Forelimb muscle (tissue), 1 donor: ENCODE results near the gene TBC1D22A. TPM values are rescaled to one million over a fixed set of nuclear protein-coding genes. Genes with fewer than 3 reads are reported as not detected.

Source experiments
- DNase-seq: peaks from one replicate; pipeline ENCODE4 v3.0.0-alpha.2; 2013; ENCODE audit warnings: low read depth
- polyA plus RNA-seq: library from polyadenylated mRNA; unstranded; fragments of 120-200 nt; gene quantifications from one replicate; pipeline ENCODE4 v1.2.1, GENCODE V29; 2013; ENCODE audit not compliant: insufficient read length

TBC1D22A gene
- polyA plus RNA-seq, 1 donor, result 14.2 TPM

DNA sequence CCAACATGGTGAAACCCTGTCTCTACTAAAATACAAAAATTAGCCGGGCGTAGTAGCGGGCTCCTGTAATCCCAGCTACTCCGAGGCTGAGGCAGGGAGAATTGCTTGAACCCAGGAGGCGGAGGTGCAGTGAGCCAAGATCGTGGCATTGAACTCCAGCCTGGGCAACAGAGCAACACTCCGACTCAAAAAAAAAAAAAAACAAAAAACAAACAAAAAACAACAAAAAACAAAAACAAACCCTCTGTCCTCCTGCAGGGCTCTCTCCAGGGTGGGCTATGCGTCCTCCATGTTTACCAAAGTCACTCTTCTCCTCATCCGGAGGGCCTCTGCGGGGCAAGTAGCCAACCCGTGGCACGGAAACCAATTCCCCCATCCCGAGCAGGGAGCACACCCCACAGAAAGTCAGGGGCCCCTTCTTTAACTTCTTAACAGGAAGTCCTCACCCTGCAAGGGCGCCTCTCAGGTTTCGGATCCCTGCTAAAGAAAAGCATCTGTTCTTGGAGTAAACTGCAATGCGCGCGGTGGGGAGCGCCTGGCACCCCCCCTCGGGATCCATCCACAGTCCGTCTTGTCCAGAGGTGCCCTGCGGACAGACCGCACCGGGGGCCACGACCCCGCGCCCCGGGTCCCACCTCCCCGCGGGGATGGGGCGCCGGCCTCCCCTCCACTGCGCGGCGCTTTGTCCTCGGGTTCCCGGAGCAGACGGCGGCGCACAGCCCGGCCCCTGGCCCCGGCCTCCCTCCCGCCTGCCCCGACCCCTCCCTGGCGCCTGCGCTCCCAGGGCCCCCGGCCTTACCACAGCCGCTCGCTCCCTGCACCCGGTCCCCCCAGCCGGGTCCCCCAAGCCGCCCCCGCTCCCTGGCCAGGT is 25.1 kb upstream of the TBC1D22A start:
- no peak for DNase-seq

DNA sequence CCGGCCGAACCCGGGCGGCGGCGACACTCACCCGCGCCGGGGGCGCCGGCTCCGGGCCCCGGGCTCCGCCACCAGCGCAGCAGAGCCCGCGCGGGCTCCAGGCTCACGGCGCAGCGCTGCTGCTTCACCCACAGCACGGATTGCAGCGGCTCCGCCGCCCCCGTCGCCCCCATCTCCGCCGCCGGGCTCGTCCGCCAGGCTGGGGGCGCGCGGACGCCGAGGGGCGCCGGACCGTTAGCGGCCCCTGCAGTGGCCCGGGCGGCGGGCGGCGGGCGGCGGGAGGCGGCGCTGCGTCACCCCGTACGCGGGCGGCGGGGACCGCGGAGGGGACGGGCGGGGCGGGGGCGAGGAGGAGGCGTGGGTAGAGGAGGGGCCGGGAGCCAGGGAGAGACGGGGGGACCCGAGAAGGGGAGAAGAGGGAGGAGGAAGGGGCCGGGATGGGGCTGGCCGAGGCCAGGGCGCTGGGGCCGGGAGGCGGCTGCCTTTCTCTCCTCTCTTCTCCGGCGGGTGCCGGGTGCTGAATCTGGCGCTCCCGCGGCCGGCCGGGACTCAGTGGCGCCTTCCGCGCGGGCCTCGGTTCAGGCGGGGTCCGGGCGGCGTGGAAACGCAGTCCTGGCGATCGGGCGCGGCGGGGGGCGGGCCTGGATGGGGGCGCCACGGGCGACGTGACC is 24.3 kb upstream of the TBC1D22A start, which contains the start of gene CERK:
CERK (minus strand) TSS at position 277 of the 671 bp plus-strand sequence; CDS start at position 173, 104 bp downstream.
- DNase-seq, result no peak

DNA sequence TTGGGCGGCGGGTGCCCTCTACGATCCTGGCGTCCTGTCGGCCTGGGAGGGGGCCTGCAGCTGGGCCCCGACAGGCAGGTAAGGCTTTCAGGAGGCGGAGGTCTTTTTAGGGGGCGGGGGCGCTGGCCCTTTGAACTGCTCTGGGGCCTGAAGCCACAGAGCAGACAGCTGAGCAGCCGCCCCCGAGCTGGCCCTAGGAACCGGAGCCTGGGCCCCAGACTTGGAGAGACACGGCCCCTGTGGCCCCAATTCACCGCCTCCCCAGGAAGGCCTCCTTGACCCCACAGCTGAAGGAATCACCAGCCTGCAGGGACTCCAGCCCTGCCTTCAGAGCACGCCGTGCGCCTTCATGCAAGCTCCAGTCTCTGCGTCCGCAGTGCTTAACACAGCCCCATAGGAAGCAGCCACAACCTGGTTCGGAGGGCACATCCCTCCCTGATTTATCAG is 23.8 kb upstream of the TBC1D22A start:
- no peak for DNase-seq

DNA sequence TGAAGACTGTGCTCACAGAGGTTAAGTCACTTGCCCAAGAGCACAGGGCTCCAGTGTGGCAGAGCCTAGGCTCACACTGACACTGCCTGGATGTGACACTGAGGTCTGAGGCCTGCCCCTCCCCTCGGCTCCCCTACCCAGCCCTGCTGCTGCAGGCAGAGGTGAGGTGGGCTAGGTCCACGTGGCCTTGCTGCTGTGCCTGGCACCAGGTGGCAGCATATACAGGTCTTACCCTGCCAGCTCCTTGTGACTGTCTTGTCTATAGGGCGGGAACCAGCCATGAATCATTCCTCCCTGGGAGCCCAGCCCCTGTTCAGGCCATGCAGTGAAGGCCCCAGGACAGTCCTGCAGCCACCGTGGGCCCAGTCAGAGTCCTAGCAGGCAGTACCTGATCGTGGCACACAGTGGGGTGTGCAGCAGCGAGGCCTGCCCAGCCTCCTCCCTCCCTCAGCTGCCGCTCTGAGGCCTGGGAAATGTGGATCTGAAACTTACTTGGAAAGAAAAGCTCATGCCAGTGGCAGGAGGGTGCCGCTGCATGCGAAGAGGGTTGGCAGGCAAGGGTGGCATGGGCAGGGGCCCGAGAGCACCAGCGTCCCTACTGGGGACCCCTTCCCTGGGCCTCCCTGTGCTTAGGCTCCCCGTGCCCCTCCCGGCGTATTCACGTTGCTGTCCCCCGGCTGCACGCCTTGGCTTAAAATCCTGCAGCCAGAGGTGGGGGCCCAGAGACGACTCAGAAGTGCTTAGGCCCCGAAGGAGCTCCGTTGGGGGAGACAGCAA is 23.2 kb upstream of the TBC1D22A start:
- DNase-seq, result no peak

DNA sequence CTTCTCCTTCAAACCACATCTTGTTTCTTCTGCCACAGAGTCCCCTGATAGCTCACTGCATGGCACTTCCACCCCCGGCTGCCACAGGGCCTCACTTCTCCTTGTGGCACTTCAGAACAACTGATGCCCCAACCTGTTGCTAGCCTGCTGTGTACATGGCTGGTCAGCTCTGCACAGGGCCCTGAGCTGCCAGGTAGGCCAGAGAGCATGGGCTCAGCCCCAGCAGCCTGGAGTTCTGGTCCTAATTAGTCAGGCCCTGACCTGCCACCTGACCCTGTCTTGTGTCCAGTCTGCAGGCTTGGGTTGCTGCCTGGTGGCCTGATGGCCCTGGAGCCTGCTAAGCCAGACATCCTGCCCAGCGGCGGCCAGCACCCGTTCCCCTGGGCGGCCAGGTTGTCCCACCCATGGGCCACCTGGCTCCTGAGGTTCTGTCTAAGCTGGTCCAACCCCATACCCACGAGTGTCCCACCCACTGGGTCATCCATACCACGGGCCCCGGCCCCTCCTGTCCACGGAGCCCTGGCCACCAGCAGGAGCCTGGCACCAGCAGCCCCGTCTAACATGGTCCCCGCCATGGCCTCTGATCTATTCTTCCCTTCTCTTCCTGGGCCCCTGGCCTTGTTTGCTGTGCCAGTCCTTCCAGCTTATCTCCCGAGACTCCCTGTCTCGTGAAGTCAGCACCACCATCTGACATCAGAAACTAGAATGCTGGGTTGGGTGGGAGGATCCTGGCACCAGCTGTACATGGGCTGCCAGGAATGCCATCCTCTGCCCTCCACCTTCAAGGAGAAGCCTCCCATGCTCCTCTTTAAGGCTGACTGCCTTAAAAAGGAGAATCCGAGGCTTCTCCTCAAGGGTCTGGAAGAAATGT is 21.3 kb upstream of the TBC1D22A start:
- no peak for DNase-seq

DNA sequence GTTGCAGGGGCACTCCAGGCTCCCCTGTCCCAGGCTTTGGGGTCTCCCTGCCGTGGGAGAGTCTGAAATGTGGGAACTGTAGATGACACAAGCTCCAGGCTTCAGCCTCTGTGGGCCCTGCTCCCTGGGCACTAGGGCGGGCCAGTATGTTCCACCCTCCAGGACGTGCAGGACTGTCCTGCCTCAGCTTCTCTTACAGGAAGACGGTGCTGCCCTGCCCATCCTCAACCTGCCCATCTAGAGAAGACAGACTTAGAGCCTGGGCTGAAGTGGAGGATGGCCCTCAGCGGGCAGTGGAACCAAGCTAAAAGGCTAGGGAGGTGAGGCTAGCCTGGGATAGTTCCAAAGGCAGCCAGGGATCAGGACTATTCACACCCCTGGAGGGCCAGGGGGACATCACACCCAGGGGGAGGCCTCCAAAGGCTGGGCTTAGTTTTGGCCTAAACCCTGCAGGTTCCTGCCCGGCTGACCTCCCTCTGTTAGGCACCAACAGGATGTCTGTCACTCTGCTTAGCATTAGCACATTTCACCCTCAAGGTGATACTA is 20.4 kb upstream of the TBC1D22A start:
- no peak for DNase-seq

DNA sequence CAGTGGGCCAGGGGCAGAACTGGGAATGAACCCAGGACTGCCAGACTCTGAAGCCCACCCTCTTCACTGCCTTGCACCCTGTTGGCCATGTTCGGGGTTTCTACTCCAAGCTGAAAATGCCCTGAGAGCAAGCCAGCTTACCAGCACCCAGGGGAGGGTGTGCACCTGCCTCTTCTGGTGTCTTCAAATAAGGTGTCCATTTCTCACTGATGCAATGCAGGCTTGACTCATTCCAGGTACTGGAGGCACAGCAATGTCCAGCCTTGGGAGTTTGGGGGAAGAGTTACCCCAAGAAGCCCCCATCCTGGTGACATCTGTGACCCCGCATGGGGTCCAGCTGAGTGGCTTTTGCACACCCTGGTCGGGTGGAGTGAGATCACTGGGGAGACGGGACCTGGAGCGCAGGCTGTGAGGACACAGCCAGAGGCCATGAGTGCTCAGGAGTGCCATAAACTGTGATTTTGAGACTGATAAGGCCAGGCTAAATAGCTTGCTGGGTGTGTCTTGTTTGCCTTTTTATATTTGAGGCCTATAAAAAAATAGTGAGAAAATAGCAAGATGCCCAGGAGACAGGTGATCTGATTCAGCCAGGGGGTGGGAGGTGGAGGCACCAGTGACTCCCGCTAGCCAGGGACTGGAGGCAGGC is 19.8 kb upstream of the TBC1D22A start:
- DNase-seq, result no peak

DNA sequence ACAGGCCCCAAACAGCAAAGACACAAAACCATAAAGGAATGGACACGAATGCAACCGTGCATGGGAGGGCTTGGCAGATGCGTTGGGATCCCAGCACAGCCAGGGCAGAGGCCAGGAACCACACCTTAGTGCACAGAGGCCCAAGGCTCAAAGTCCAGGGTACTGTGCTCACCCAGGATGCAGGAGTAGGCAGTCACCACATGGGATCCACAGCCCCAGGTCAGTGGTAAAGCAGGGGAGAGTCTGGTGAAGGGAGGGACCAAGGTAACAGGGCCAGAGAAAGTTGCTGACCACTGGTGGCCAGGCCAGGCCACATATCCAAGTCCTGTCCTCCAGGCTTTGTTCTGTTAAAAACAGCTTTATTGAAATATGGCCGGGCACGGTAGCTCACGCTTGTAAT is 17.9 kb upstream of the TBC1D22A start:
- no peak for DNase-seq

DNA sequence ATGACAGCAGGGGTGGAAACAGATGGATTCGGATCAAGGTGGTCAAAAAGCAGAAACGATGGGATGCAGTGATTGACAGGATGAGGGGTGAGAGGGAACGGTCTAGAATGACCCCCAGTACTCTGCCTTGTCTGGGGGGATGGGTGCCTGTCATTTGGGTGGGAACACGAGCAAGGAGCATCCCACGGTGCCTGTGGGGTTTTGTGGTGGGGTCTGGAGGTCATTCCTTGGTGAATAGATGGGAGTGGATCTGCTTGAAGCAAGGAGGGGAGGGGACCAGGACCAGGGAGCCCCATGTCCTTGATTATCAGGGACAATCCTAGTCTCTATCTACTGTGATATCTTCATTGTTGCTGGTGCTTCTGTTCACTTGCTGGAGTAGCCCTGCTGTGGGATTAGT is 16.3 kb upstream of the TBC1D22A start:
- DNase-seq, result no peak

DNA sequence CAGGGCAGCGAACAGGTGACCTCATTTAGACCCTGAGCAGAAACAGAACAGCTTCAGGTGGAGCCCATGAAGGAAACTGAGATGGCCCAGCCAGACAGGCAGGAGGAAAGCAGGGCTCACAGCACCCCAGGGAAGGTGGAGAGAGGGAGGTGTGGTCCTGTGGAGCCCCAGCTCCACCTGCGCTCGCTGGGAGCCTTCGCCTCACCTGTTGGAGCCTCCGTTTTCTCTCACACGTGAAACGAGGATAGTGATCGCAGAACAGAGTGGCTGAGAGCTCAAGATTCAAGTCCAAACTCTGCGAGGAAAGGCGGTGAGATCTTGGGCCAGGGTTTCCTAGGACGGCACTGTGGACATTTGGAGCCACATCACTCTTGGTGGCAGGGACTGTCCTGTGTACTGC is 15.8 kb upstream of the TBC1D22A start:
- no peak for DNase-seq

DNA sequence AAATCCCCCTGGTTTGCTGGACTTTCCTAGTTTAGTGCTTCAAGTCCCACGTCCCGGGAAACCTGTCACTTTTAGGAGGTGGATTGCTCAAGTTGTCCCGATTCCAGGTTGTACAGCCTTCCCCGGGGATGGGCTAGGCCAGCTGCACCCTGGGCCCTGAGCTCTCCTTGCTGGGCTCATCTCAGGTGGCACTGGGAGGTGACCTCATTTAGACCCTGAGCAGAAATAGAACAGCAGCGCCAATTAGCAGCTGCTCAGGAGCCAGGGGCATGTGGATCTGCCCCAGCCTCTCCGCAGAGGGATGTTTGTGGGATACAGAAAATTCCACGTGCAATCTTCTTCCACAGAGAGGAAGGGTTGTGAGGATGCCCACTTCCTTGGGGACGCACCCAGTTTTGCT is 14.8 kb upstream of the TBC1D22A start:
- no peak for DNase-seq

DNA sequence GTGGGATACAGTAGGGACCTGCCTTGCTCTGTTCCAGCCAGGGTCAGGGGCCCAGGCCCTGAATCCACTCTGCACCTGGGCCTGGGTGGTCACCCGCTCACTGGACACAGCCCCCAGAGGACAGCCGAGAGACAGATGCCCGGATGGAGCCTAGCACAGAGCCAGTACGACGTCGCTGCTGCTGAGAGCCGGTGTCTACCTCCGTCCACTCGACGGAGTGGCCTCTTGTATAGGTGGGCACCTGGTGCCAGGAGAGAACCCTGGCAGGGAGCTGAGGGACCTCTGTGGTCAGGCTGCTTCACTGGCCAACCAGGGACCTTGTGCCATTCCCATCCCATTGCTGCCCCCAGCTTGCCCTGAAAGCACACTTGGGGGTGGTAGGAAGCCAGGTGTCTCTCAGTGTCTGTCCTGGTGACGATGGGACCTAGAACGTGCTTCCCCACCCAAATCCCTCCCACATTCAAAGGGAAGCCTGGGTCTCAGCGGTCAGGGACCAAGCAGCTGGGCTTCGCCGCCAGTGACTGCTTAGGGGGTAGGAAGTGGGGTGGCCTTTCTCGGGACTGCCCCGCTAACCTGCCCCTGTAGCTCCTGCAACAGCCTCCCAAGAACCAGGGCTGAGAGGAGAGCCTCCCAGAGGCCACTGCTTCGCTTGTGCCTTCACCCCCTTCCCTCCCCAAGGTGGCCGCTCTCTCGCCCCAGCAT is 14.1 kb upstream of the TBC1D22A start:
- no peak for DNase-seq

DNA sequence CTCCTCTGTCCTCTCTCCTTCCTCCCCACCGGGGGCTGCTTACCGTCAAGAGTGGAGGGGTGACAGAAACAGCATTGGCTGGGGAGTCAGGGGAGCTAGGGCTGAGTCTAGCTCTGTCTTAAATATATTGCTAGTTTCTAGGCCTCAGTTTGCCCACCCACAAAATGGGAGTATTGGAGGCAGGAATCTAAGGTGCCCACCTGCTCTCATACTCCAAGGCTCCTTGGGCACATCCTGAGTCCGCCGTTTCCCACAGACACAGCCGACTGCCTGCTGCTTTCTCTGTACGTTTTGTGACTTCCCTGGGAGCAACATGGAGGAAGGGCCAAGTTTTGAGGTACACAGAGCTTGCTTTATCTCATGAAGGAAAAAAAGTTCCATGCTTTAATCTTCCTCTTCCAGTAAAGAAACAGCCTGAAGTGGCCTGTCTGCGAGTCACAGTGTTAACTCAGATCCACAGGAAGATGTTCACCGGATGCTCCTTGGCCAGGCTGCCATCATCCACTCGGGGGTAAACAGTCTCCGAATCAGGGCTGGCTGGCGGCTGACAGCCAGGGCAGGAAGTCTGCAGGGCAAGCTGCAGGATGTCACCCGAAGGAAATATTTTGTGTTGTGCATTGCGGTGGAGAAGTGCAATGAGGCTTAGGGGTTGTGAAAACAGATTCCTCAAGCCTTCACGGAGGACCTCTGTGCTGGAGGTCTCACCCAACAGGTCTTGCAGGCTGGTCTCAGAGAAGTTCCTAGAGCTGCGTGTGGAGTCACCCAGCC is 13.4 kb upstream of the TBC1D22A start:
- DNase-seq, result no peak

DNA sequence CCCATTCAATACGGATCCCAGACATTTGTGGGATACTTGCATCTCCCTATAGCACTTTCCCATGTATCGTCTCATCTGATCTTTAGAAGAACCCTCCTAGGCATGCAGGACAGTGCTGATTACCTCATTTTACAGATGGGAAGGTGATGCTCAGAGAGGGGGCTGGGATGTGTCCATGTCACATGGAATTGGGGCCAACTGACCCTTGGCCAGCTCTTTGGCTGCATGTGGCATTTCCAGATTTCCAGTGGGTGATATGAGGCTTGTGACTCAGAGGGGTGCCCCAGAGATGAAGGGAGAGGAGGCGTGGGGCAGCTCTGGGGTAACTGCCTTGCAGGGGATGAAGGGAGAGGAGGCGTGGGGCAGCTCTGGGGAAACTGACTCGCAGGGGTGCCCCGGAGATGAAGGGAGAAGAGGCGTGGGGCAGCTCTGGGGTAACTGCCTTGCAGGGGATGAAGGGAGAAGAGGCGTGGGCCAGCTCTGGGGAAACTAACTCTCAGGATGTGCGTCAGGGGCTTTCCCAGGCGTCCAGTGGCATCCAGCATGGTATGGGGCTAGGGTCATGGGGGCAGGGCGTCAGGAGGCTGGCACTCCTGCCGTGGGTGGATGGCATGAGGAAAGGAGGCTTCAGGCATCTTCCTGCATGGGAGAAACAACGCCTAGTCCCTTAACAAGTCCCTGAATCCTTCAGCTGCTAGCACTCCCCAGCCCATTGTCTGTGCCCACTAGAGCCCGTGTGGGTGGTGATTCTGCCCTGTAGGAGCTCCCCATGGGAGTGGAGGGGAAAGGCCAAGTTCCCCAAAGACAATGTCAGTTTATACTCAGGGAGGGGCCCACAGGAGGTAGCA is 12.5 kb upstream of the TBC1D22A start:
- DNase-seq, result no peak

DNA sequence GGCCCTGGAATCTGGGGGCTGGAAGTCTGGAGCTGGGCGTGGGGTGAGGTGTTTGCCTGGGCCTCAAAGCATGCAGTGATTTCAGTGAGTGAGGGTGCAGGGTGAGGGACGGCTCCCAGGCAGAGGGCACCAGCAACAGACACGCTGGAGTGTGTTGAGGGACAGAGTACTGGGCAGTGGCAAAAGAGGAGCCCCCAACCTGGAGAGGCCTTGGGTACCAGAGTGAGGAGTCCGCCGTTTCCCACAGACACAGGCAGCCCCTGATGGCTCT is 12.0 kb upstream of the TBC1D22A start:
- DNase-seq, result no peak

DNA sequence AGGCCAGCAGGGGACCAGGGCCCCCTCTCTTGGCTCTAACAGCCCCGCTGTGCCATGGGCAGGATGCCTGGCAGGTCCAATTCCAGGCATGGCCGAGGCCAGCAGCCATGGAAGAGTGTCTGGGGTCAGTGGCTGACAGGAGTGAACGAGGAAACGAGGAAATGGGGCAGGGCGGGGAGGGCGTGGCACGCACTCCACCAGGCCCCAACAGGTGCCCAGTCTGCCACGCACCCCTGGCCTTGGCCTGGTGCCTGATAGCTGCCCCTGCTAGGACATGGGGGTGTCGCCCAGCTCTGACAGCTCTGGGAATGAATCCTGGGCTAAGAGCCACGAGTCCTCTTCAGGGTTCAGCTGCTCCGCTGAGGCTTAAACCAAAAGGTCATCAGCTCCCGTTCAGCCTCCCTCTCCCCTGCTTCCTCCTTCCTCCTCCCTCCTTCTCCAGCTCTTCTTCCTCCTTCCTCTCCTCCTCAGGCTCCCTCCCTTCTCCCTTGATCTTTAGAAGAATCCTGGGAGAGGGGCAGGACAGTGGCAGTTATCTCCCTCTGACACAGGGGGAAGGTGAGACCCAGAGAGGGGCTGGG is 11.5 kb upstream of the TBC1D22A start:
- no peak for DNase-seq

DNA sequence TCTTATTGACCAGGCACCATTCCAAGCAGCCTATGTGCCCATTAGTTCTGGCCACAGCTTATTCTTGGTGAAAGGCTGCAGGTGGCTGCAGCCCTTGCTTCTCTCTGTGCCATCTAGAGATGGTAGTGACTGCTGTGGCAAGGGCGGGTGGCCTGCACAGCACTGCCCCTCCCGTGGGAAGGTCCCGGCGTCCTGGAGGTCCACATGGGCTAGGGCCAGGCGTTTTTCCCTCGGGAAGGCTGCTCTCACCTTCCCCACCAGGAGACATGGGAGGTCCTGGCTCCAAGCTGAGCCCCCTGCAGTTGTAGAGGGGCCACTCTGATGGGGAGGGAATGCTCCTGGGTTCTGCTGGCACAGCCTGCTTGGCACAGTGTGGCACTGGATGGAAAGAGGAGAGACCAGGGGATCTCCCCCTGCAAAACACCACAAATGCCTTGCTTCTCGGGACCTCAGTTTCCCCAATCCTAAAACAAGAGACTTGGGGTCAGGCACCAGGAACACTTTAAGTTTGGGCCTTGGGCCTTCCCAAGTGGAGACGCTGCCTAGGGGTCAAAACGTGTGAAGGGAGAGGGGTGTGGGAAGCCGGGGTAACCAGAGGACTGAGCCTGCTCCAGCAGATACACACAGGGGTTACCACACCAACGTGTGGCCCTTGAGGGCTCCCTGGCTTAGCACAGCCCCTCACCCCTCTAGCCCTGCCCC is 10.0 kb upstream of the TBC1D22A start:
- no peak for DNase-seq

DNA sequence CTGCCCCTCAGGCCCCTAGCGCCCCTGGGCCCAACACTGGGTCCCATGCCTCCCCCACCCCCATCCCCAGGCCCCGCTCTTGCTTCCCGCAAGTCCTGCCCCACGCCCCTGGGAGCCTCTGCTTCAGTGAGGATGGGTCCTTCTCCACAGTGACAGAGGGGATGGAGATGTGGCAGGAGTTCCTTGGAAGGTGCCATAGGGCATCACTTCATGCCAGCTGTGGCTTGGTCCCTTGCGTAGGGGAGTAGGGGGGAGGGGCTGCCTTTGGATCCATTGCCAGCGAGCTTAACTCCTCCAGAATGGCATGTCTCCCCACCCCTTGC is 9.5 kb upstream of the TBC1D22A start:
- no peak for DNase-seq
